ENCODE results near the gene DBF4B.

DNA sequence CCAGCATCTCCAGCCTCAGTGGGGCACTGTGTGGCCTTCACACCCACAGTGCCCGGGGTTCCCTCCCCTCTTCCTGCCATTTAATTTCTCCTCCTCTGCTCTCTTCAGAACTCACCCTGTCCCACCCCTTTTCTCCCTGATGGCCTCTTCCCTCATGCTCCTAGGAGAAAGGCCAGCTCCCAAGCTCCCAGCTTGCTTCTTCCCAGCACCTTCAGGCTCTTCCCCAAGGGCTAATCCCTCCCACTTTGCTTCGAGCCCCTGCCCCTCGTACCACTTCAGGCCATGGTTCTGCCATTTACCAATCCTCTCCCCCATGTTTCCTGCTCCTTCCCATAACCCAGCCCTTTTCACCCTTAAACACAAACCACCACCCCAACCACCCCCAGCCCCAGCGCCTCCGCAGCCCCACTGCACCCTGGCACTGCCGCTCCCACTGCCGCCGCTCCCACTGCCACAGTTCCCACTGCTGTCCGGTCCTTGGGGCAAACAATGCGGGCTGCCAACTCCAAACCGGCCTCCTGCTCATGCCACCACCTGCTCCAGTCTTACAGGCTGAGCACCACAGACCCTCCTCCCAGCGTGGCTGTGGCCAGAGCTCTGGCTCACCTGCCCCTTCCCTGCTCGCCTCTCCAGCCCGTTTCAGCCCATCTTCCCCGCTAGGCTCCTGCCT, 78.9 kb downstream of the DBF4B start:
- TF ChIP-seq EZH2 (IDR thresholded peaks at IDR 0.05; ENCODE audit: borderline replicate concordance, control insufficient read depth, low read depth, low read length), result no peak
- no peak for TF ChIP-seq TCF12 (IDR thresholded peaks at IDR 0.05; ENCODE audit: low read depth, low read length)
- TF ChIP-seq, protein P1, sequence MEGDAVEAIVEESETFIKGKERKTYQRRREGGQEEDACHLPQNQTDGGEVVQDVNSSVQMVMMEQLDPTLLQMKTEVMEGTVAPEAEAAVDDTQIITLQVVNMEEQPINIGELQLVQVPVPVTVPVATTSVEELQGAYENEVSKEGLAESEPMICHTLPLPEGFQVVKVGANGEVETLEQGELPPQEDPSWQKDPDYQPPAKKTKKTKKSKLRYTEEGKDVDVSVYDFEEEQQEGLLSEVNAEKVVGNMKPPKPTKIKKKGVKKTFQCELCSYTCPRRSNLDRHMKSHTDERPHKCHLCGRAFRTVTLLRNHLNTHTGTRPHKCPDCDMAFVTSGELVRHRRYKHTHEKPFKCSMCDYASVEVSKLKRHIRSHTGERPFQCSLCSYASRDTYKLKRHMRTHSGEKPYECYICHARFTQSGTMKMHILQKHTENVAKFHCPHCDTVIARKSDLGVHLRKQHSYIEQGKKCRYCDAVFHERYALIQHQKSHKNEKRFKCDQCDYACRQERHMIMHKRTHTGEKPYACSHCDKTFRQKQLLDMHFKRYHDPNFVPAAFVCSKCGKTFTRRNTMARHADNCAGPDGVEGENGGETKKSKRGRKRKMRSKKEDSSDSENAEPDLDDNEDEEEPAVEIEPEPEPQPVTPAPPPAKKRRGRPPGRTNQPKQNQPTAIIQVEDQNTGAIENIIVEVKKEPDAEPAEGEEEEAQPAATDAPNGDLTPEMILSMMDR (IDR thresholded peaks at IDR 0.05 in 2 of 3, conservative IDR thresholded peaks at IDR 0.05 in 1 of 3; ENCODE audit: control insufficient read depth in 2 of 3, extremely low read depth in 1 of 3, insufficient read depth in 1 of 3, low read depth in 3 of 3, low read length in 3 of 3), result no peak
- no peak for TF ChIP-seq POLR2AphosphoS5 (IDR thresholded peaks at IDR 0.05; ENCODE audit: low read length)
- no peak for TF ChIP-seq SREBF2 (IDR thresholded peaks at IDR 0.05; ENCODE audit: low read length)

Measured in GM12878 (cell line).